GM18526 (cell line): ENCODE results near the gene TMEM17.

Source experiments
- POLR2A ChIP-seq: IDR thresholded peaks from 3 replicates; pipeline ENCODE4 v1.6.1; 2011; ENCODE audit not compliant: insufficient read length; ENCODE audit errors: extremely low read depth

Gene TMEM17

GRCh38 chr2:62456721-62457539 lies 49.1 kb downstream of the TMEM17 start:
- TF ChIP-seq POLR2A = no peak

DNA sequence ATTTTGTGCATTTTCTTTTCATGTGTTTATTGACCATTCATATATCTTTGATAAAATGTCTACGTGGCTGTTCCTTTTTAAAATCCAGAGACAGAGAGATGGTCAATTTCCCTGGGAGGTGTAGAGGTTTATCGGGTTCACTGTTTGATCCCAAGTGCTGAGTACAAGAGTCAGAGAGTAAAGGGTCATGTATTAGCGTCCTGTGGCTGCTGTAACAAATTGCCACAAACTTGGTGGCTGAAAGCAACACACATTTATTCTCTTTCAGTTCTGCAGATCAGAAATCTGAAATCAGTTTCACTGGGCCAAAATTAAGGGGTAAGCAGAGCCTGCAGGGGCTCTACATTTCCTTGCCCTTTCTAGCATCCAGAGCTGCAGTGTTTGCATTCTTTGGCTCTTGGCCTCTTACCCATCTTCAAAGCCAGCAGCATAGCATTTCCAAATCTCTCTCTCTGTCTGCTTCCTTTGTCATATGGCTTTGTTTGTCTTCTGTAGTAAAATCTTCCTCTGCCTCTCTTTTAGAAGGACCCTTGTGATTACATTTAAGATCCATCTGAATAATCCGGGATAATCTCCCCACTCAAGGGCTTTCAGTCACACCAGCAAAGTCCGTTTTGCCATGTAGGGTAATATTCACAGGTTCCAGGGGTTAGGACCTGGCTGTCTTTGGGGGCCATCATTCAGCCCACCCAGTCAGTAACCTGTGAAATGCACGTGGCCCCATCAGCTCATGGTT lies 49.9 kb downstream of the TMEM17 start:
- TF ChIP-seq POLR2A = no peak

DNA sequence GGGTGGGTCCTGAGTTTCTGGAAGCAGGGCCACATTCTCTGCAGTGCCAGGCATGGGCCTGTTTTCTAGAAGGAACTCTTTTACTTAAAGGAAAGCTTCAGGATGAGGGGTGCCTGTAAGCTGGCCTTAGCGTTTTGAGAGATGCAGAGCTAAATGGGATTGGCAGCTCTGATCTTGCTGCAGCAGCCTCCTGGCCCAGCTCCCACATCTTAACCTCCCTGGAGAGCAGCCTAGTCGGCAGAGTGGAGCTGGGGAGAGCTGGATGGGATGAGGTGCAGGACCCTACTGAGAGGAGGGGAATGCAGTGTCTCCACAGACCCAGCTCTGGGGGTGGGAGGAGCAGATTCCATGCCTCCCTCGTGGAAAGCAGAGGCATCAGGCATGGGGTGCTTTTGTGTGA lies 52.0 kb downstream of the TMEM17 start:
- no peak for TF ChIP-seq POLR2A

- no peak for TF ChIP-seq POLR2A
These were observed 53.1 kb downstream of the TMEM17 start for GRCh38 chr2:62452701-62453454.

- no peak for TF ChIP-seq POLR2A
These were observed 55.2 kb downstream of the TMEM17 start for GRCh38 chr2:62450716-62451191.
